GM21390 (cell line): ENCODE measurements around the gene KATNIP.
"Not testable (repeated sequence)": the region's sequence is repeated elsewhere in the genome, so short reads cannot be mapped to it uniquely, and the experiment has no call there.

Experiments
- ATAC-seq: cut with Tn5 transposase; IDR thresholded peaks from one replicate; pipeline ENCODE4 v1.9.1; 2021; ENCODE audit not compliant: unreplicated experiment

Gene KATNIP

GRCh38 chr16:27534256-27534655 lies 15.7 kb upstream of the KATNIP start:
- ATAC-seq = no peak

- no peak for ATAC-seq
These were observed 11.4 kb upstream of the KATNIP start for GRCh38 chr16:27538528-27538927.

GRCh38 chr16:27539120-27539519 lies 10.8 kb upstream of the KATNIP start:
- ATAC-seq = no peak

GRCh38 chr16:27539636-27540035 lies 10.3 kb upstream of the KATNIP start:
- ATAC-seq = no peak

- no peak for ATAC-seq
These were observed 6.1 kb upstream of the KATNIP start for GRCh38 chr16:27543801-27544200.

GRCh38 chr16:27544671-27545070 lies 5.3 kb upstream of the KATNIP start:
- no peak for ATAC-seq

- ATAC-seq = no peak
These were observed 2.8 kb upstream of the KATNIP start for GRCh38 chr16:27547134-27547533.

- no peak for ATAC-seq
These were observed 2.1 kb upstream of the KATNIP start for GRCh38 chr16:27547851-27548250.

GRCh38 chr16:27549464-27549745 lies 539 bp upstream of the KATNIP start:
- peak; percentile 27 for ATAC-seq

- ATAC-seq = no peak
These were observed 607 bp downstream of the KATNIP start for GRCh38 chr16:27550582-27550920.

- ATAC-seq = no peak
These were observed 1.1 kb downstream of the KATNIP start for GRCh38 chr16:27551036-27551435.

GRCh38 chr16:27556471-27556870 lies 6.5 kb downstream of the KATNIP start:
- ATAC-seq = no peak

GRCh38 chr16:27558434-27558833 lies 8.5 kb downstream of the KATNIP start:
- ATAC-seq = no peak

- ATAC-seq = no peak
These were observed 9.0 kb downstream of the KATNIP start for GRCh38 chr16:27558932-27559331.

GRCh38 chr16:27561216-27561615 lies 11.3 kb downstream of the KATNIP start:
- ATAC-seq = no peak

GRCh38 chr16:27564224-27564623 lies 14.3 kb downstream of the KATNIP start:
- ATAC-seq = no peak

- no peak for ATAC-seq
These were observed 16.5 kb downstream of the KATNIP start for GRCh38 chr16:27566417-27566816.

- no peak for ATAC-seq
These were observed 18.1 kb downstream of the KATNIP start for GRCh38 chr16:27568077-27568476.

- ATAC-seq = not testable (repeated sequence)
These were observed 21.0 kb downstream of the KATNIP start for GRCh38 chr16:27570986-27571385.

- ATAC-seq = no peak
These were observed 21.7 kb downstream of the KATNIP start for GRCh38 chr16:27571433-27572326.

GRCh38 chr16:27572711-27573110 lies 22.8 kb downstream of the KATNIP start:
- no peak for ATAC-seq

GRCh38 chr16:27576729-27577128 lies 26.8 kb downstream of the KATNIP start:
- ATAC-seq = no peak
